Measurements from ENCODE around the gene RBFA.
"Not testable (repeated sequence)": the region's sequence is repeated elsewhere in the genome, so short reads cannot be mapped to it uniquely, and the experiment has no call there.

RBFA gene

GRCh38 chr18:80034068-80034851 is at the start of gene RBFA:
Gene RBFA (plus strand): TSS chr18:80034434. CDS start chr18:80034496, 62 bp downstream.
- DNase-seq (ENCODE audit: low spot score), result peak; percentile 100

- DNase-seq (ENCODE audit: low spot score), result no peak
These were observed 49.1 kb upstream of the RBFA start for GRCh38 chr18:79985172-79985571.

- DNase-seq (ENCODE audit: low spot score), result no peak
These were observed 47.5 kb upstream of the RBFA start for GRCh38 chr18:79986726-79987125.

- DNase-seq (ENCODE audit: low spot score), result no peak
These were observed 46.7 kb upstream of the RBFA start for GRCh38 chr18:79987566-79987965.

GRCh38 chr18:79988071-79988450 is 46.2 kb upstream of the RBFA start:
- DNase-seq (ENCODE audit: low spot score), result peak; percentile 82

GRCh38 chr18:79988451-79989194 is 45.6 kb upstream of the RBFA start, which contains the start of gene TXNL4A:
Gene TXNL4A (minus strand): TSS chr18:79988563. CDS start chr18:79988392, 171 bp downstream.
- DNase-seq (ENCODE audit: low spot score), result peak; percentile 84

- DNase-seq (ENCODE audit: low spot score), result no peak
These were observed 45.1 kb upstream of the RBFA start for GRCh38 chr18:79989195-79989497.

- no peak for DNase-seq (ENCODE audit: low spot score)
These were observed 42.7 kb upstream of the RBFA start for GRCh38 chr18:79991494-79991893.

- not testable (repeated sequence) for DNase-seq (ENCODE audit: low spot score)
These were observed 34.5 kb upstream of the RBFA start for GRCh38 chr18:79999701-80000100.

- DNase-seq (ENCODE audit: low spot score), result no peak
These were observed 33.4 kb upstream of the RBFA start for GRCh38 chr18:80000877-80001276.

- no peak for DNase-seq (ENCODE audit: low spot score)
These were observed 31.8 kb upstream of the RBFA start for GRCh38 chr18:80002468-80002867.

GRCh38 chr18:80004600-80005342 is 29.5 kb upstream of the RBFA start:
- DNase-seq (ENCODE audit: low spot score), result no peak

GRCh38 chr18:80006724-80007123 is 27.5 kb upstream of the RBFA start:
- no peak for DNase-seq (ENCODE audit: low spot score)

GRCh38 chr18:80009661-80010550 is 24.3 kb upstream of the RBFA start:
- no peak for DNase-seq (ENCODE audit: low spot score)

- no peak for DNase-seq (ENCODE audit: low spot score)
These were observed 23.7 kb upstream of the RBFA start for GRCh38 chr18:80010551-80010906.

- not testable (repeated sequence) for DNase-seq (ENCODE audit: low spot score)
These were observed 22.6 kb upstream of the RBFA start for GRCh38 chr18:80011496-80012137.

- no peak for DNase-seq (ENCODE audit: low spot score)
These were observed 21.5 kb upstream of the RBFA start for GRCh38 chr18:80012714-80013113.

- no peak for DNase-seq (ENCODE audit: low spot score)
These were observed 11.6 kb upstream of the RBFA start for GRCh38 chr18:80022613-80023012.

GRCh38 chr18:80023173-80023572 is 11.1 kb upstream of the RBFA start:
- no peak for DNase-seq (ENCODE audit: low spot score)

GRCh38 chr18:80026363-80026762 is 7.9 kb upstream of the RBFA start:
- DNase-seq (ENCODE audit: low spot score), result no peak

GRCh38 chr18:80027719-80028118 is 6.5 kb upstream of the RBFA start:
- not testable (repeated sequence) for DNase-seq (ENCODE audit: low spot score)
